H4 (cell line): ENCODE data around the gene CLSTN2. TPM values are rescaled to one million over a fixed set of nuclear protein-coding genes. Genes with fewer than 3 reads are reported as not detected.
A peak's percentile ranks its signal among the peaks of the same experiment; 100 is the strongest.

Source experiments
- DNase-seq: peaks from one replicate; pipeline ENCODE4 v3.0.0-alpha.2; 2015; ENCODE audit warnings: low spot score
- total RNA-seq: library from RNA; depleted of rRNA; stranded (reverse); fragments of >200 nt; shearing (Covaris generic); gene quantifications from 2 replicates; pipeline ENCODE4 v1.2.3, GENCODE V29; 2014

CLSTN2 gene
- total RNA-seq, 1 experiment from 2014 or later = 3.9 TPM

GRCh38 chr3:140092848-140093536 is 158.0 kb downstream of the CLSTN2 start:
- DNase-seq = no peak

GRCh38 chr3:140093742-140094141 is 158.8 kb downstream of the CLSTN2 start:
- peak; percentile 95 for DNase-seq

DNA sequence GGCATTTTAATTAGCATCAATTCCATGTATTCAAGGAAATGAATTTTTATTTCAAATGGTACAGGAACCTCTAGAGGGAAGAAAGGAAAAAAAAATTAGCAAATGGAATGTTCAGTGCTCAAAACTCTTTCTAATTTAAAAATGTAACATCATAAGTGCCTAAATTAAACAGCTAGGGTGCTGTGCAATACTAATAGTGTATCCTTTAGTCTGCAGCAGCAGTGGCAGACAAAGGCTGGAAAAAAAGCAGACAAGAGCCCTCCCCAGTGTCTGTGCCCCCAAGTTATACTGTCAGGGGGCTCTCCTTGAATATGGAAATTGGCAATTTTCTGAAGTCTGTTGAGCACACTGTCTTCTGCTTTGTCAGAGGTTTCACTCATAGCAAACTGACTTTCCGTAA is 159.5 kb downstream of the CLSTN2 start:
- no peak for DNase-seq

DNA sequence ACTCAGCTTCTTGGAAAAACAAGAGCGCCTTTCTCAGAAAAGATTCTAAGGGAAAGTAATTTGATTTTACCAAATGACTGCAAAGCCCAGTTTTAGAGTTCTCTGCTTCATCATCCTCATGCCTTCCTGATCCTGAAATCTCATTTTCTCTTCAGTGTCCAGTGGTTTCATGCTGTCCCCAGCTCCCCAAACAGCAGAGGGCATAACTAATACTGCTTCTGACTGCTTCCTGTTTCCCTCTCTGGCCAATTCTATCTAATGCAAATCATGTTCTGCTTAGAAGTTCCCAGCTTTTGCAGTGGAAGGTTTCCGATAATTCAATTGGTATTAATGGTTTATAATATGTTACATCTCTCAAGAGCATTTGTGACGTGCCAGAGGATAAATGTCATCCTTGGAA is 161.1 kb downstream of the CLSTN2 start:
- no peak for DNase-seq

DNA sequence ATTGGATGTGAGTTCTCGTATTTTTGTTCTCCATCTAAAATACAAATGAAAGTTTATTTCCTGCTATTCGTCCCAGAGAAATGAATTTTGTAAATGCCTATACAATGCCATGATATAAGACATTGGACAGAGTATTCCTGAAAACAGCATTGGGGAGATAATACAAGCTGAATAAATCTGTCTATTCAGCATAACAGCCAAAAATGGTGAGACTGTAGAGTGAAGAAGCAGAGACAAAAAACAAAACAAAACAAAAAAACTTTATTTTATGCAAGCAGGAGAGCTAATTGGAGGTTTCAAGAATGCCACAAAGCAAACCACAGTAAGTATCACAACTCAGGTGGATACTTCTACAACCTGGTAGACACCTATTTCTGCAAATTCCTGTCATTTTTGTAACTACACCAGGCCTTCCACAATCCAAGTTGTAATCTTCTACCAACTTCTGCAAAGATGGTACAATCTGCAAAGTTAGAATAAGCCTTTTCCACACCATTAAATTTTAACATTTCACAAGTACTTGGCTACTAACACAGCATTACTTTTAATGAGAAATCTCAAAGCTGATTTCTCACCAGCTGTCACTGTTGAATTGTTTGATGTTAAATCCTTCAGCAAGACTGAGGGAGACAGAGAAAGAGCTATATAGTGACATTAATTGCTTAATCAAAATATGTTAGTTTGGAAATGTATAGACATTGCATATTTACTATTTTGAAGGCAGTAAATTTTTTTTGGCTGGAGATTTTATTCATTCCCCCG is 163.1 kb downstream of the CLSTN2 start:
- DNase-seq = no peak

- no peak for DNase-seq
These were observed 165.5 kb downstream of the CLSTN2 start for GRCh38 chr3:140100479-140100878.

DNA sequence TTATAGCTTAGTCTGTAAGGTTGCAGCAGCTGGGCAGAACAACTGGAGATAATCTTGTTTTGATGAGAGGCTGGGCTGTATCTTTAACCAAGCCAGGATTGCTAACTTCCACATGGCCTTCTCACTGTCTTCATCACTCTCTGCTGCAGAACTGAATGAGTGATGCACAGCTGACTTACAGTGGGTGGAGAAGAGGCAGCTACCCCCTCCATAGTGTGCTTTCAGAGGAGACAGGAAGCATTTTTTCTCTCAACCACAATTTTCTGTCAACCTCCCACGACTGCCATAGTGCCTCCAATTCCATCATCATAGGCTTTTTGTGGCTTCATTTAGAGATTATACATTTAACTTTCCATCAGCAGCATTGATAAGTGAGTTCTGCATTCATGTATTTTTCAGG is 168.2 kb downstream of the CLSTN2 start:
- DNase-seq = no peak

DNA sequence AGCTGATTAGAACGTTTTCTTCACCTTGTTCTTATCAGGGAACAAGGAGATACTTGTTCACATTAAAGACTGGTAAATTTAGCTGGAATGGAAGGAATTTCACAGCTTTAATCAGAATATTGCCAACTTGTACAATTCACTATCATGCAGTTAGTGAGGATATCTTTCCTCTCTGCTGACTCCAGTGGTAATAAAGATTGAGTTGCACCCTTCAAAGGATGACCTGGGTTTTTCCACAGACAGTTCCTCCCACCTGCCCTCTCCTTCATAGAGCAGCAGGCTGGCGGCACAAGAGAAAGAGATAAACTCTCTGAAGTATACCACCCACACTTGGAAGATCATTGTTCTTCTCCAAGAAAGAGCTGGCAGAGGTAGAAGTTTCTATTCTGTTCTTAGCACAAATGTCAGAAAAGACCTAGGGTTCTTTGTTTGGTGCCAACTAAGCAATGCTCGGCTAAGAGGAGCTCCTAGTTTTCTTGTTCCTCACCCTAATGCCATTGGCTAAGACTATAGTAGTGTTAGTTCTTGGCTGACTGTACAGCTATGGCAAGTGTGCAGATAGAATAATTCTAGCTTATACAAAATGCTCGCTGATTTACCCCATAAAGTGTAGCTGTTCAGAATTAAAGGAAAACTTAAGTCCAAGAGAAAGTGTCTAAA is 169.1 kb downstream of the CLSTN2 start:
- DNase-seq = no peak

GRCh38 chr3:140113996-140114788 is 179.2 kb downstream of the CLSTN2 start:
- DNase-seq = no peak

- DNase-seq = no peak
These were observed 179.8 kb downstream of the CLSTN2 start for GRCh38 chr3:140114789-140115080.

DNA sequence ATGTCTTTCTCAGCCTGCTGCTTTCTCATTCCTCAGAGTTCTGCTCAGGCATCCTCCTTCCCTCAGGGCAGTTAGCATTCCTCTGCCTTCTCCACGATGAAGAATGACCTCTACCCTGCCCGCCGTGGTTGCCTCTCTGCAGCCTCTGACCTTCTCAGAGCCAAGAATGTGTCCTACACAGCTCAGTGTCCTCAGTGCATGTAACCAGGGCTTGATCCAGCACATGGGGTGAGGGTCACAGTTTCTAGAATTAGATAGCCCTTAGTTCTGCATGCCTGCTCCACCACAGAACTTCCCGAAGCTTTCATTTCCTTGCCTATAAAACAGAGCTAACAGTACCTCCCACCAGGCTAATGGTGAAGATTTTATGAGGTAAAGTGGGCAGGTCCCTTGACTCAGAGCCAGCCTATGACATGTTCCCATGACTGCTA is 182.1 kb downstream of the CLSTN2 start:
- DNase-seq = peak; percentile 84

DNA sequence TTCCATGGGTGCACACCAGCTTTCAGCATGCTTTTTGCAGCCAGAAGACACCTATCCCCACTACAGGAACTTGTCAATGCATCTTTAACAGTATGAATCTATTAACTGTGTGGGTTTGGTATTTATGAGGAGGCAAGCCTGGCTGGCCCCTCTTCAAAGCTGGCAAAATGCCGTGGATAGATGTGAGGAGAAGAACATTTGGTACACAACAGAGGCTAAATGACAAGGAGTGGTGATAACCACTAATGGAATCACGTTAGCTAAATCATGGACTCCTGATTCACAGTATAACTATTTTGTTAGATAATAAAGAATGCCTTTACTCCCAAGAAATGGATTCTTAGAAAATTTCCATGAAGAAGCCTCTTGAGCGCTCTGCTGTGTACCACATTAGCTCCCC is 187.2 kb downstream of the CLSTN2 start:
- no peak for DNase-seq

DNA sequence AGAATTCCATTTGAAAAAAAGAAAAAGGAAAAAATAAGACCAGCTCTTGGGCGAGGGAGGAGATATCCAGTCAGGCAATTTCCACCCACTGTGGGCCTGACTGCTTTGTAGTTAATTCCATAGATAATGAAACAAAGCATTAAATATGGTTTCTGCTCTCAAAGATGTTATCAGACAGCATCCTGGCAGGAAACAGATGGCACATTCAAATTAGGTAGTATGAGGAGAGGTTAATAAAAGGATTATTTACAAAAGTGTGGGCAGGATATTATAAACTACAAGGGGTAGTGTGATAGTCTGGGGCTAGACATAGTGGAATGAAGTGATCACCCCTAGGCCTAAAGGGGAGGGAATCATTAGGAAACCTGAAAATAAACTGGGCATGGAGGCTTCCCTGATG is 193.2 kb downstream of the CLSTN2 start:
- peak; percentile 47 for DNase-seq

DNA sequence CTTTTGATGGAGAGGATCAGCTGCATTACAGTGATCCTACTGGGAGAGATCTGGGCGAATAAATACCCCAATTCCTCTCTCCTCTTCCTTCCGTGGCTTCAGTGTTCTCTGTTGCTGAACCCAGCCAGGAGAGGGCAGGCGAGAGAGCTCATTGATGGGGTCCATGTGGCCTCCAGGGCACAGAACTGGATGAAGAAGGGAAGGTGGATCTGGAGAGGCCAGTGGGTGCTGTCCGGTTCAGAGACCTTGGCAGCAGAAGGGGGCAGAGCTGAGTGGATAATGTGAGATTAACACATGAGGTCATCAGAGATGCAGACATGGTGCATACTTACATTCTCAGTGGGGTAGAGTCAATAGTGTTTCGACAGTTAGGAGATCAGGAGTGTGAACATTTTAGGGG is 193.6 kb downstream of the CLSTN2 start:
- peak; percentile 73 for DNase-seq

DNA sequence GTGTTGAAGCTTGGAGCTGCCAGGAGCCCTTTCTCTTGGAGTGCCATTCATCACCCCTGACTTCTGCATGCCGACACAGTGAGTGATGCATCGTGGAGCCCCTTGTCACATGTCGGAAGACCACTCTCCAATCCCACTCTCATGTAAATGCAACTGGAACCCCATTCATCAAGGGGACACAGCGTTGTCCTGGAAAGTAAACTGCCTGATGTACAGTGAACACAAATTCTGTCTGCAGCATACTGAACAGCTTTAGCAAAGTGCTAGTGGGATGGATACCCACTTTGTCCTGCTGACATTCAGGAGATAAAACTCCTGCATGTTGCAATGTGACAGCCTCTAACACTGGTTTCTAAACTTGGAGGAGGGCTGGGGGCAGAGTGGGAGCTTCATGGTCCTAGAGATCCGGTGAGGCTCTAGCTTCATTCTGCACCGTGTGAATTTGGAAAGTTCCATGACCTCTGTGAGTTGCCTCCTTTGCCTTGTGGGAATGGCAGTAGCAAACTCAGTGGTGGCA is 194.8 kb downstream of the CLSTN2 start:
- no peak for DNase-seq

DNA sequence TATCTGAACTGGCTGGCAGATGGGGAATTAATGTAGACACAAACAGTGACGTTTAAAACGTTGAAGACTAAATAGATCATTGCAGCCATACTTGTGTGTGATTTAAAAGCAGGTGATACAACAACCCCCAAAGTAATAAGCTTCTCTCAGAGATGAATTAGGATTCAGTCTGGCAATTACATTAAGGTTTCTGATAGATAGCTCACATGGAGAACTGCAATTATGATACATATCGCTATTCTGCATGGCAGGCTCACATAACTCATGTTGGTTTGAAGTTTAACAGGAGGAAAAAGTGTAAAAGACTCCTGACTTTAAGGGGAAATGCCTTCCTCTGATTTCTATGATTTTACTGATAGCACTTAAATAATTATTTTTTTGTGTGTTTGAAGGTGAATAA is 196.9 kb downstream of the CLSTN2 start:
- no peak for DNase-seq

GRCh38 chr3:140134231-140134965 is 199.4 kb downstream of the CLSTN2 start:
- no peak for DNase-seq

- no peak for DNase-seq
These were observed 200.5 kb downstream of the CLSTN2 start for GRCh38 chr3:140135461-140135860.

DNA sequence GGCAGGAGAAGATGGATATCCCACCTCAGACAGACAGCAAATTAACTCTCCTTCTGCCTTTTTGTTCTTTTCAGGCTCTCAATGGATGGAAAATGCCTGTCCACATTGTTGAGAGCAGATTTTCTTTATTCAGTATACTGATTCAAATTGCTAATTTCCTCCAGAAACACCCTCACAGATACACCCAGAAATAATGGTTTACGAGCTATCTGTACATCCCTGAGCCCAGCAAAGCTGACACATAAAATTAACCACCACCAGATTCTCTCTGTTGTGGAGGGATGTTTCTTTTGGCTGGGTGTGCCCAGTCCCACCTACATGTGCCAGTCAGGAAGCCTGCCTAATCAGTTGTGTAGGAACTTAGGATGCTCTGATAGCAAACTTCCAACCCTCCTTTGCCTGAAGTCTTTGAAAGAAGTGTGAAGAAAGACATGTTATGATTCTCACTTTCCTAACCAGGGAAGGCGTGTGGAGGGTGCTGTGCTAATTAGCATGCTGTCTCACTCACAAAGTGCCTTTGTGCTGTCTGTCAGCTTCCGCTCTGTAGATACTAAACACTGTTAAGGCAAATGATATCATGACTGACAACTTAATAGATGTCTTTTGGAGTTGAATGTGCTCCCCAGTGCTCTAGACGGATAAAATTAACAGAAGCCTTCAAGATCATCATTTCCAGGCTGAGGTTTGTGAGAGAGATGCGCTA is 208.5 kb downstream of the CLSTN2 start:
- no peak for DNase-seq

GRCh38 chr3:140145528-140145927 is 210.5 kb downstream of the CLSTN2 start:
- DNase-seq = no peak

GRCh38 chr3:140146668-140147067 is 211.7 kb downstream of the CLSTN2 start:
- DNase-seq = no peak
